Neural cell (in vitro differentiated cells): Measurements from ENCODE around the gene IGSF5. TPM values are rescaled to one million over a fixed set of nuclear protein-coding genes. Genes with fewer than 3 reads are reported as not detected.
A peak's percentile ranks its signal among the peaks of the same experiment; 100 is the strongest.

Experiments used
- H2AFZ ChIP-seq: fragments of 200-600, 300-800 bp; sonication (generic), shearing (Covaris generic); 2 replicates; pipeline ENCODE4 v1.6.0; 2014; ENCODE audit warnings: low read depth, mild to moderate bottlenecking, antibody characterized with exemption, low read length, moderate library complexity
- H3F3A ChIP-seq: fragments of 200-600 bp; shearing (Covaris generic); 2 replicates; pipeline ENCODE4 v1.6.1; 2016; ENCODE audit warnings: mild to moderate bottlenecking, moderate library complexity, mixed read lengths, antibody characterized with exemption, low read length; ENCODE audit not compliant: insufficient read depth, poor library complexity, severe bottlenecking
- H3K27ac ChIP-seq: fragments of 200-600, 300-800 bp; sonication (generic), shearing (Covaris generic); 2 replicates; pipeline ENCODE4 v1.5.1; 2014; ENCODE audit warnings: mild to moderate bottlenecking, low read length, moderate library complexity
- H3K27me3 ChIP-seq: fragments of 300-800, 200-600 bp; sonication (generic), shearing (Covaris generic); 2 replicates; pipeline ENCODE4 v1.6.0; 2014; ENCODE audit warnings: mild to moderate bottlenecking, low read depth, low read length, moderate library complexity; ENCODE audit not compliant: insufficient read depth
- H3K36me3 ChIP-seq: fragments of 300-800, 200-600 bp; sonication (generic), shearing (Covaris generic); 2 replicates; pipeline ENCODE4 v1.5.1; 2014; ENCODE audit warnings: mild to moderate bottlenecking, antibody characterized with exemption, low read length, moderate library complexity; ENCODE audit not compliant: insufficient read depth
- H3K4me2 ChIP-seq: fragments of 300-800, 200-600 bp; sonication (generic), shearing (Covaris generic); 2 replicates; pipeline ENCODE4 v1.6.0; 2014; ENCODE audit warnings: mild to moderate bottlenecking, low read length
- H3K4me3 ChIP-seq: fragments of 300-800, 200-600 bp; sonication (generic), shearing (Covaris generic); 2 replicates; pipeline ENCODE4 v1.5.1; 2014; ENCODE audit warnings: mild to moderate bottlenecking, low read length, moderate library complexity
- H3K79me2 ChIP-seq: fragments of 200-600 bp; shearing (Covaris generic); replicated peaks from 2 replicates; pipeline ENCODE4 v1.6.0; 2014; ENCODE audit warnings: mild to moderate bottlenecking, low read length, moderate library complexity; ENCODE audit not compliant: insufficient read depth
- H3K9ac ChIP-seq: fragments of 300-800, 200-600 bp; sonication (generic), shearing (Covaris generic); 2 replicates; pipeline ENCODE4 v1.6.1; 2016; ENCODE audit warnings: mild to moderate bottlenecking, low read length, mixed read lengths
- H3K9me2 ChIP-seq: fragments of 200-600 bp; shearing (Covaris generic); 2 replicates; pipeline ENCODE4 v1.6.1; 2016; ENCODE audit warnings: mild to moderate bottlenecking, low read length, mixed read lengths; ENCODE audit not compliant: insufficient read depth
- H3K9me3 ChIP-seq: fragments of 200-600, 300-800 bp; sonication (generic), shearing (Covaris generic); 2 replicates; pipeline ENCODE4 v1.6.1; 2016; ENCODE audit warnings: mild to moderate bottlenecking, mixed run types, low read length, moderate library complexity, mixed read lengths
- H4K20me1 ChIP-seq: fragments of 200-600 bp; shearing (Covaris generic); 2 replicates; pipeline ENCODE4 v1.6.1; 2016; ENCODE audit warnings: mild to moderate bottlenecking, mixed run types; ENCODE audit not compliant: insufficient read depth
- CTCF ChIP-seq: fragments of 450-650 bp; IDR thresholded peaks from 2 replicates; pipeline ENCODE4 v1.5.1; 2014; ENCODE audit warnings: antibody characterized with exemption, mild to moderate bottlenecking, moderate library complexity; ENCODE audit not compliant: poor library complexity, severe bottlenecking
- EP300 ChIP-seq: fragments of 450-650 bp; conservative IDR thresholded peaks from 2 replicates; pipeline ENCODE4 v1.6.1; 2014; ENCODE audit warnings: antibody characterized with exemption, mild to moderate bottlenecking, moderate library complexity; ENCODE audit not compliant: poor library complexity, severe bottlenecking
- EZH2 ChIP-seq: fragments of 200-600, 300-800 bp; shearing (Covaris generic), sonication (generic); IDR thresholded peaks from 2 replicates; pipeline ENCODE4 v1.6.1; 2014; ENCODE audit warnings: antibody characterized with exemption, low read length, borderline replicate concordance, mild to moderate bottlenecking; ENCODE audit not compliant: insufficient read depth, poor library complexity, severe bottlenecking
- MXI1 ChIP-seq: fragments of 450-650 bp; conservative IDR thresholded peaks from 2 replicates; pipeline ENCODE4 v1.6.1; 2014; ENCODE audit warnings: antibody characterized with exemption, mild to moderate bottlenecking; ENCODE audit not compliant: poor library complexity, severe bottlenecking
- POLR2AphosphoS5 ChIP-seq: IDR thresholded peaks from 2 replicates; pipeline ENCODE4 v1.6.1; 2012
- RAD21 ChIP-seq: fragments of 450-650 bp; conservative IDR thresholded peaks from 2 replicates; pipeline ENCODE4 v1.6.1; 2014; ENCODE audit warnings: antibody characterized with exemption, mild to moderate bottlenecking, moderate library complexity
- REST ChIP-seq: IDR thresholded peaks from 2 replicates; pipeline ENCODE4 v1.6.1; 2012; ENCODE audit warnings: borderline replicate concordance
- SMC3 ChIP-seq: fragments of 450-650 bp; conservative IDR thresholded peaks from 2 replicates; pipeline ENCODE4 v1.6.1; 2014; ENCODE audit warnings: antibody characterized with exemption, mild to moderate bottlenecking, moderate library complexity; ENCODE audit not compliant: poor library complexity
- TAF1 ChIP-seq: IDR thresholded peaks from 2 replicates; pipeline ENCODE4 v1.6.1; 2012; ENCODE audit warnings: low read depth
- polyA plus RNA-seq: library from polyadenylated mRNA; depleted of rRNA; stranded (reverse); fragments of >200 nt; gene quantifications from 2 replicates; pipeline ENCODE4 v1.2.3, GENCODE V29; 2014

Gene IGSF5
- polyA plus RNA-seq, 1 donor from 2014 or later = 1.1 TPM

- Histone ChIP-seq H3F3A (no peaks in the 10 kb centered on the region), H3K9ac (no peak overlapping the region), H3K9me3 (no peaks in the 10 kb centered on the region), H3K27ac (no peak overlapping the region), H3K27me3 (no peaks in the 10 kb centered on the region), H4K20me1 (no peaks in the 10 kb centered on the region), H3K79me2 (no peaks in the 10 kb centered on the region), H3K36me3 (no peaks in the 10 kb centered on the region), H3K4me3 (no peak overlapping the region), H3K4me2 (no peak overlapping the region), H2AFZ (no peak overlapping the region), H3K9me2 (no peaks in the 10 kb centered on the region)
- TF ChIP-seq POLR2AphosphoS5 (no peak), SMC3 (peak; percentile 79), EP300 (no peak), MXI1 (no peak), RAD21 (peak; percentile 70), TAF1 (no peak), EZH2 (no peak), REST (no peak), CTCF (peak; percentile 69)
Observed at GRCh38 chr21:39715804-39716397, 29.1 kb upstream of the IGSF5 start.

GRCh38 chr21:39720126-39720778, 24.7 kb upstream of the IGSF5 start:
- Histone ChIP-seq H3K79me2 (no peaks in the 10 kb centered on the region), H3K4me2 (no peak overlapping the region), H3K27ac (no peak overlapping the region), H2AFZ (no peak overlapping the region), H3K27me3 (no peaks in the 10 kb centered on the region), H3K4me3 (no peak overlapping the region), H3F3A (no peaks in the 10 kb centered on the region), H3K36me3 (no peaks in the 10 kb centered on the region), H4K20me1 (no peaks in the 10 kb centered on the region), H3K9me2 (no peaks in the 10 kb centered on the region), H3K9ac (no peak overlapping the region), H3K9me3 (no peaks in the 10 kb centered on the region)
- TF ChIP-seq SMC3 = no peak
